Stimulated activated CD4-positive, alpha-beta T cell treated with anti-CD3 and anti-CD28 coated beads, Interleukin-2, amount 100 ng/mL, for 4 hours (primary cell): ENCODE results near the gene HYAL3.
A peak's percentile ranks its signal among the peaks of the same experiment; 100 is the strongest.

Experiments used
- DNase-seq: peaks from one replicate; pipeline ENCODE4 v3.0.0-alpha.2; 2020; ENCODE audit warnings: low read depth

The HYAL3 gene

GRCh38 chr3:50327943-50328691, 28.9 kb upstream of the HYAL3 start, which contains the start of gene TUSC2:
Gene TUSC2, minus strand, starts transcription at chr3:50328223. Its CDS starts 124 bp downstream, at chr3:50328099.
- peak; percentile 91 for DNase-seq

GRCh38 chr3:50327129-50327528, 27.9 kb upstream of the HYAL3 start:
- no peak for DNase-seq

GRCh38 chr3:50326182-50326541, 27.0 kb upstream of the HYAL3 start:
- DNase-seq, result no peak

- DNase-seq, result no peak
These were observed 26.4 kb upstream of the HYAL3 start for GRCh38 chr3:50325497-50326181.

- no peak for DNase-seq
These were observed 25.9 kb upstream of the HYAL3 start for GRCh38 chr3:50325113-50325480.

- DNase-seq, result peak; percentile 41
These were observed 25.3 kb upstream of the HYAL3 start for GRCh38 chr3:50324351-50325112.

- DNase-seq, result no peak
These were observed 24.5 kb upstream of the HYAL3 start for GRCh38 chr3:50323614-50324199.

- DNase-seq, result no peak
These were observed 23.9 kb upstream of the HYAL3 start for GRCh38 chr3:50323092-50323600.

GRCh38 chr3:50322386-50323091, 23.3 kb upstream of the HYAL3 start, which contains the start of gene HYAL2:
Gene HYAL2, minus strand, starts transcription at chr3:50322745. Its CDS starts 2,256 bp downstream, at chr3:50320489.
- no peak for DNase-seq

- no peak for DNase-seq
These were observed 22.8 kb upstream of the HYAL3 start for GRCh38 chr3:50322115-50322385.

- peak; percentile 73 for DNase-seq
These were observed 22.3 kb upstream of the HYAL3 start for GRCh38 chr3:50321336-50322114.

- DNase-seq, result peak; percentile 57
These were observed 21.7 kb upstream of the HYAL3 start for GRCh38 chr3:50320853-50321335.

GRCh38 chr3:50319894-50320625, 20.9 kb upstream of the HYAL3 start:
- no peak for DNase-seq

GRCh38 chr3:50319181-50319893, 20.1 kb upstream of the HYAL3 start:
- no peak for DNase-seq

GRCh38 chr3:50318615-50319014, 19.4 kb upstream of the HYAL3 start:
- DNase-seq, result no peak

GRCh38 chr3:50318163-50318562, 19.0 kb upstream of the HYAL3 start:
- no peak for DNase-seq

- no peak for DNase-seq
These were observed 18.1 kb upstream of the HYAL3 start for GRCh38 chr3:50317300-50317699.

GRCh38 chr3:50316657-50317242, 17.5 kb upstream of the HYAL3 start:
- peak; percentile 49 for DNase-seq

- no peak for DNase-seq
These were observed 15.6 kb upstream of the HYAL3 start for GRCh38 chr3:50314816-50315215.
